Globus pallidus (tissue), 1 donor: ENCODE data around the gene ISG15.
"Not testable (repeated sequence)": the region's sequence is repeated elsewhere in the genome, so short reads cannot be mapped to it uniquely, and the experiment has no call there.

Experiments used
- DNase-seq: peaks from one replicate; pipeline ENCODE4 v3.0.0-alpha.2; 2015; ENCODE audit warnings: low spot score

Gene ISG15

GRCh38 chr1:995665-996633 is 17.3 kb upstream of the ISG15 start:
- no peak for DNase-seq

- DNase-seq: no peak
Observed at GRCh38 chr1:996851-997712, 16.2 kb upstream of the ISG15 start.

- DNase-seq: no peak
Observed at GRCh38 chr1:997713-997992, 15.6 kb upstream of the ISG15 start.

DNA sequence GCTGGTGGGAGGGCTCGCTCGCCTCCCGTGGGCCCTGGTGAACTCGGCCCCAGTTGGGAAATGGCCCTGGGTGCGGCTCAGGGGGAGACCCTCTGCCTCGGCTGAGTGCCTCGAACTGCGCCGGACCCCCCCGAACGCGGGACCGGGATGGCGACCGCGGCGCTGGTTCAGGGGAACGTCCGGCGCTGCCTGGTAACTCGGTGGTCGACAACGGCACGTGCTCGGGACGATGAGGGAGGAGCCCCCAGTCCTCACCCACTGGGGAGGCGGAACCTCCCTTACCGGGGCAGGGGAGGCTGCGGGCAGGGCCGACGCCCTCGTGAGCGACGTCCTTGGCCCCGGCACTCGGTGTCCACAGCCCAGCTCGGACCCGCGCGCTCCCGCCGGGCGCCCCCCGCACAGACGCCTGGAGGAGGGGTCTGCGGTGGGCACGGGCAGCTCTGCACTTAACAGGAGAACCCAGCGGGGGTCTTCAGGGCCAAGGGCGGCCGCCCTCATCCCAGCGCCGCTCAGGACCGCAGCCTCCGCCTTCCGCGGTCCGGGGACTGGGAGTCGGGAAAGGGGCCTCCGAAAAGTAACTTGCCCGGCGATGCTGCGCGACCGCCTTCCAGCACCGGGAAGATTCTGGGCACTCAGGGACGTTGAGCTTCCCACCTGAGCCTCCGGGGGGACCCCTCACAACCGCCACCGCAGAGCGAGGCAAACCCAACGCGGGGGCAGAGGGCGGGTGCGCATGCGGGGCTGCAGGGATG is 15.1 kb upstream of the ISG15 start:
- DNase-seq: no peak

- DNase-seq: no peak
Observed at GRCh38 chr1:998745-998994, 14.6 kb upstream of the ISG15 start.

DNA sequence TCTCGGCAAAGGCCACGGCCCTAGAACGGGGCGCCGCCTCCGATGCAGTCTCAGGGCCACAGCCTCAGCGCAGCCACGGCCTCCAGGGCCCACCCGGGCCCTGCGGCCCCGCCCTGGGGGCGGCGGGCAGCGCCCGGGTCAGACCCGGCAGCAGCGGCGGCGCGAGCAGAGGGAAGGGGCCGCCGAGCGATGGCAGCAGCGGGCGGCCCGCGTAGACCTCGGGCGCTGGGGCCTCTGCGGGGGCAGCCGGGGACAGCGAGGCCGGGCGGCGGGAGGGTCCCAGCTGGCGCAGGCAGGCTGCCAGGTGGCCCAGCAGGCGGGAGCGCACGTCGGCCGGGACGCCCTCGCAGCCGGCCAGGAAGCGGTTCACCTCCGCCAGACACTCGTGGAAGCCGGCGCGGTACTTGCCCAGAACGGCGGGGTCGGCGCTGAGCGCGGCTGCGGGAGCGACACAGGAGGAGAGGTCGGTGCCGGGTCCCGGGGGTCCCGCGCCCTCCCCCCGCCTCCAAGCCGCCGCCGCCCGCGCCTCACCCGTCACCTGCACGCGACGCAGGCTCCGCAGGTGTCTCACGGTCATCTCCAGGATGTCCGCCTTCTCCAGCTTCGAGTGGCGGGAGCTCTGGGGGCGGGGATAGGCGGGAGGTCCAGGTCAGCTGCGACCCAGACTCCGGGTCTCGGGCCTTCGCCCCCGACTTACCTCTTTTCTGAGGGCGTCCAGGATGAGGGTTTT is 14.1 kb upstream of the ISG15 start:
- no peak for DNase-seq

DNA sequence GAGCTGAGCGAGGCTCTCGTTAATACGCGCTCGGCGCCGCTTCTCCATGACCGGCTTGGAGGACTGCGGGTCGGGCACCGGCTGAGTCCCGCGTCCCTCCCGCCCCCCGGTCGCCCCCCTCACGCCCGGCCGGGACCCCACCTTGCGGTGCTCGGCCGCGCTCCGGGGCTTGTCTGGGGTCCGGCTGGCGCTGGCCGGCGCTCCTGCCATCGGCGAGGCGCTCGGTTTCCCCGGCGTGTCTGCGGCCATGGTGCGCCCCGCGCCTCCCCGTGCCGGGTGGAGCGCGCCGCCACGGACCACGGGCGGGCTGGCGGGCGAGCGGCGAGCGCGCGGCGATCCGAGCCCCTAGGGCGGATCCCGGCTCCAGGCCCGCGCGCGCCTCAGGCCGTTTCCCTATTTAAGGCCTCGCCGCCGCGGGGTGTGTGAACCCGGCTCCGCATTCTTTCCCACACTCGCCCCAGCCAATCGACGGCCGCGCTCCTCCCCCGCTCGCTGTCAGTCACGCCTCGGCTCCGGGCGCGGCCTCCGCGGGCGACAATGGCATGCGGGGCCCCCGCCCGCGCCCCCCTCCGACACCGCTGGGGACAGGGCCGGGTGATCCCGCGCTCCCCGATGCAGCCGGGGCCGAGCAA is 13.5 kb upstream of the ISG15 start, which contains the start of gene HES4:
Gene HES4, minus strand, starts transcription at position 373 of the 632 bp plus-strand sequence. Its CDS starts 124 bp downstream, at position 249.
- DNase-seq: no peak

- DNase-seq: no peak
Observed at GRCh38 chr1:1000357-1001056, 12.8 kb upstream of the ISG15 start.

DNA sequence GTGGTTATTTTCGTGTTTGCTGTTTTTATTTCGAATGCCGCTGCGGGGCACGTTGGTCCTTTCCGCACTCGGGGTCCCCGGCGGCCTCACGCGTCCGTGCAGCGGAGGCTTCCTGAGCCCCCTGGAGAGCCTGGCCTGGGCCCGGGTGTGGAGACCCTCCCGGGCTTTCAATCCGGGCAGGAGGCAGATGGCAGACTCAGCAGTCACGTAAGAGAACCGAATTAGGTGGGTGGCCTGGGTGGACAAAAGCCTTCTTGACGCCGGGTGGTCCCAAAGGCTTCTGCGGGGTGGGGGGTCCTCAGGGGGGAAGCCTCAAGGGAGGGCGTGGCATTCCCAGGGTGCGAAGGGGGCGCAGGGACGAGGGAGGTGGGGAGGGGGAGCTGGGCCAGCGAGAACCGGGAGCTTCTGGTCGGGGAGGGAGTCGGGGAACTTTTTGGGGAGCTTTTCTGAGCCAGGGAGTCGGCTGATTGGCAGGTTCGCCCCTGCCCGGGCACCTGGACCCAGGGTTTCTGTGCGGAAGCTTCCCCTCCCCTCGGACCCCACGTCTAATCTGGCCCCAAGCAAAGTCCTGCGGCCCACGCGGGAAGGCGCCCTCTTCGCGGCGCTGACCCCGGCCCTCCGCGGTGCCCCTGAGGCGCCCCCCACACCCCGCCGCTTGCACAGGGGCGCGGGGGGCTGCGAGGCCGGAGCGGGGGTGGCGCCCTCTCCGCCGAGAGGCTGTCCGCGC is 12.1 kb upstream of the ISG15 start:
- DNase-seq: no peak

DNA sequence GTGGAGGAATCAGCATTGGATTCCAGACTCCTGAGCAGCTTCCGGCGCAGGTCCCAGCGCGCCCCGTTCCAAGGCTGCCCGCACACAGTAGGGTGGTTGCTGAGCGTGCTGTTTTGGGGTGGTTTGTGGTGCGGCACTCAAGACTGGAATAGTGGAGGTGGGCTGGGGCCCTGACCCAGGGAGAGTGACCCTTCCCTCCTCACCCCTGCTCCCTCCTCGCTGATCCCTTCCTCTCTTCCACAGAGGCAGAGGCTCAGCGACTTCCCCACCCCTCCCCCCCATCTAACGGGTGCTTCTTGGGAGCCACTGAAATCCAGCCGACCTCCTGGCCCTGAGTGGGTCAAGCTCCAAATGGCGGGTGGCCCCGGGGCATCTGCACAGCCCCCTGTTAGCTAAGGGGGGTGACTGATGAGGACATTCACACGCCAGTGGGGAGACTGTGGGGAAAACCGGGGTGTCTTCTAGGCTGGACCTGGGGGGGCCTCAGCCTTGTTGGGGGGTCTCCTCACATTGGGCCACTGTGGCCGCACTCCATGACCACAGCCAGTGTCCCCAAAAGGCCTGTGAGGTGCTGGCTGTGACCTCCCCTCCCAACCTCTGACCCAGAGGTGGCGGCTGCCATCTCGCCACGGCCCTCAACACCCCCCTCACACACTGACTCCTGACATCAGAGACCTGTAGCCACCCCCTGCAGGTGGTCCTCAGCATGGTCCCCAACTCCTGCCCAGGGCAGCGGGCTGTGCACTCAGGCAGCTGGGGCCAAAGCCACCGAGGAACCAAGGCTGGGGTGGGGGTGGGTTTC is 9.5 kb upstream of the ISG15 start:
- no peak for DNase-seq

DNA sequence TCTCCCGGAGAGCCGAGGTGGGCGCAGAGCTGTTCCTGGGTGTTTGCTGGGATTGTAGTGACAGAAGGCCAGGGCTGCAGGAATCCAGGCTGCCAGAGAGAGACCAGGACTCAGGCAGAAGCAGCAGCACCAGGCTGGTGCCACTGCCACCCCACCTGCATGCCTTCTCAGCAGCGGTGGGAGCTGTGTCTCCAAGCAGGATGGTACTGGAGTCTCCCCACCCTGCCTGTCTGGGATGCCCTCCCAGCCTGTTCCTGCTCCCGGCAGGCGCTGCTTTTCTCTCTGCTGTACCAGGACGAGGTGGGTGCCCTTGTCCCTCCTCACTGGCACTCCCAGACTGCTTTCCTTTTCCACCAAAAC is 8.9 kb upstream of the ISG15 start:
- DNase-seq: no peak

DNA sequence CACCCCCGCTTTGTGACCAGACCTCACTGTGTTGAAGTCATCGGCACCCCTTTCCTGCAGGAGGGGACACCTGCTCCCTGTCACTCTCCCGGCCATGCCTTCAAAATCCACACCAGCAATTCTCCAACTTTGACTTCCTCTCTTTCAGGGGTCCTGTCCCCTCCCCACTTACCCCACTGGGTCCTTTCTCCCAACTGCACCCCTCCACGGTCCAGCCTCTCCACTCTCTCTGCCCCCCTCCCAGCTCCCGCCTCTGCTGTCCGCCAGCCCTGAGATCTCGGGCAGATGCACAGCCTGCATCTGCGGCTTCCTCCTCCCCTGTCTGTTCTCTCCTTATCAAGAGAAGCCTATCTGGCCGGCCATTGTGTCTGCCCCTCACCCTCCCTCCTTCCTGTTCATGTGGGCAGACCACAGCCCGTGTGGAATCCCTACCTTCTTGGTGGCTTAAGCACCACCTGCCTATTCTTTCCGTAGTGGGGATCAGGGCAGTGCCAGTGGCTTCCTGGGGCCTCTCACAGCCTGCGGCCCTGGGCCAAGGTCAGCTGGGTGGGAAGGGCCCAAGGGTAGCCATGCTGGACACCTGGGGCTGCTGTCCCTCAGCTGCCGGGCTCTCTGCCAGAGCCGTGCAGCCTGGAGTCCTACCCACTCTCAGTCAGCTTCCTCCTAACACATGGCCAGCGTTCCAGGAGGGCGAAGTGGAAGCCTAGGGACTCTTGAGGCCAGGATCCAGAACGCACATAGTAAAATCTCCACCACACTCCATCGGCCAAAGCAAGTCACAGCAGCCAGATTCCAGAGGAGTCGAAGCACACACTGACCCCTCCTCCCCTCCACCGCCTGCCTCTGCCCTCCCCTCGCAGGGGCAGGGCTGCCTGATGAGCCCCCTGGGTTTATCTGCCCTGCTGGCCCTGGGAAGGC is 8.3 kb upstream of the ISG15 start:
- DNase-seq: no peak

DNA sequence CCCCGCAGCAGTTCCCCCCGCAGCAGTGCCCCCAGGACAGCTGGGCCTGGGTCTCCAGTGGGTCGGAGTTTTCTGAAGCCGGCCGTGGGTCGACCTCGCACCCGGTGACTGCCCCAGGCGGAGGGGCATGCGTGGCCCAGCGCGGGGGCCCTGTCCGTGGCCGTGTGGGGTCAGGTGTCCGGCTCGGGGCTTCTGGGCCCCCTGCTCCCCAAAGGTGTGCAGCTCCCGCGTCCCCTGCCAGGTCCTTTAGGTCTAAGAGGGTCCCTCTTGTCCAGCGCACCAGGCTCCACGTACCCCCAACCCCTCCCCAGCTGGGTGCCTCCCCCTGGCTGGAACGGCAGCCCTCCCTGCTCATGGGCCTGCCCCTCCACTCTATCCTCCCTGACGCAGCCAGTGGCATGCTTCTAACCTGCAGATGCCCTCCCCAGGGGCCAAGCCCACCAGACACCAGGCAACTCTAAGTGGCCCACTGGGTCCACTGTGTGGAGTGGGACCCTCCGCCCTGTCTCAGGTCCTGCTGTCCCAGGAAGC is 7.5 kb upstream of the ISG15 start:
- no peak for DNase-seq

GRCh38 chr1:1006305-1007159 is 6.8 kb upstream of the ISG15 start:
- no peak for DNase-seq

- DNase-seq: not testable (repeated sequence)
Observed at GRCh38 chr1:1010131-1010530, 3.2 kb upstream of the ISG15 start.

GRCh38 chr1:1011396-1011949 is 1.8 kb upstream of the ISG15 start:
- no peak for DNase-seq

- DNase-seq: not testable (repeated sequence)
Observed at GRCh38 chr1:1012736-1013104, 577 bp upstream of the ISG15 start.
